HUES64 (cell line): Measurements from ENCODE around the gene MAN2B2. TPM values are rescaled to one million over a fixed set of nuclear protein-coding genes. Genes with fewer than 3 reads are reported as not detected.

Source experiments
- H3K27ac ChIP-seq: 2 replicates; pipeline ENCODE4 v1.7.0; 2013; ENCODE audit warnings: low read depth, low read length, inconsistent platforms
- H3K27me3 ChIP-seq: 2 replicates; pipeline ENCODE4 v1.6.1; 2013; ENCODE audit warnings: mild to moderate bottlenecking, low read length; ENCODE audit not compliant: insufficient read depth
- H3K36me3 ChIP-seq: 2 replicates; pipeline ENCODE4 v1.6.1; 2013; ENCODE audit warnings: mild to moderate bottlenecking, low read length; ENCODE audit not compliant: insufficient read depth
- H3K4me1 ChIP-seq: 2 replicates; pipeline ENCODE4 v1.6.1; 2013; ENCODE audit warnings: mild to moderate bottlenecking, low read length, moderate library complexity; ENCODE audit not compliant: insufficient read depth
- H3K4me3 ChIP-seq: 2 replicates; pipeline ENCODE4 v1.5.1; 2013; ENCODE audit warnings: mild to moderate bottlenecking, low read length, moderate library complexity
- H3K9ac ChIP-seq: 2 replicates; pipeline ENCODE4 v1.6.1; 2013; ENCODE audit warnings: mild to moderate bottlenecking, low read depth, low read length
- H3K9me3 ChIP-seq: 2 replicates; pipeline ENCODE4 v1.6.1; 2013; ENCODE audit warnings: low read depth, low read length; ENCODE audit not compliant: insufficient read depth
- WGBS: fragments of 150-250, 120-280 bp; methylation state at CpG from one replicate; pipeline ENCODE4 v1.1.7; 2013; ENCODE audit warnings: missing lambda C conversion rate; 5-methylcytosine and 5-hydroxymethylcytosine counted together
- polyA plus RNA-seq, 2 experiments: library from polyadenylated mRNA; stranded (reverse); fragments of 50-300 nt; gene quantifications; one replicate each; pipeline ENCODE4 v1.2.3, GENCODE V29; 2013

The MAN2B2 gene
- polyA plus RNA-seq (2013, experiment 1 of 2), result 1.9 TPM
- 3.2 TPM for polyA plus RNA-seq (2013, experiment 2 of 2)

- no peaks in the 10 kb centered on the region for H3K4me1 ChIP-seq
- peaks cover 11% of the 10 kb centered on the region for H3K36me3 ChIP-seq
- under 1% methylated on average over 62 of the region's 62 CpGs for WGBS
- no peaks in the 10 kb centered on the region for H3K9me3 ChIP-seq
- no peak within 1 kb of the TSS for H3K27ac ChIP-seq
- peaks cover 23% of the 10 kb centered on the region for H3K27me3 ChIP-seq
- H3K9ac ChIP-seq, result peak within 1 kb of the TSS; percentile 74
- peak within 1 kb of the TSS; percentile 72 for H3K4me3 ChIP-seq
These were observed at the start of gene MAN2B2 for GRCh38 chr4:6574747-6575502. MAN2B2 (plus strand) TSS chr4:6575189; CDS start chr4:6575211, 22 bp downstream.

- H3K4me1 ChIP-seq, result peaks cover 7% of the 10 kb centered on the region
- no peaks in the 10 kb centered on the region for H3K36me3 ChIP-seq
- no peak overlapping the region for H3K9ac ChIP-seq
- no peaks in the 10 kb centered on the region for H3K27me3 ChIP-seq
- no peak overlapping the region for H3K4me3 ChIP-seq
- H3K27ac ChIP-seq, result no peak overlapping the region
- no peaks in the 10 kb centered on the region for H3K9me3 ChIP-seq
- 91% methylated on average over 9 of the region's 9 CpGs for WGBS
These were observed 49.5 kb upstream of the MAN2B2 start for GRCh38 chr4:6525474-6525873.

- Histone ChIP-seq H3K36me3 (no peaks in the 10 kb centered on the region), H3K9ac (no peak overlapping the region), H3K27me3 (no peaks in the 10 kb centered on the region), H3K4me3 (no peak overlapping the region), H3K27ac (no peak overlapping the region), H3K9me3 (no peaks in the 10 kb centered on the region), H3K4me1 (peaks cover 7% of the 10 kb centered on the region)
- 75% methylated on average over 5 of the region's 5 CpGs for WGBS
These were observed 48.8 kb upstream of the MAN2B2 start for GRCh38 chr4:6526156-6526555.

- Histone ChIP-seq H3K36me3 (no peaks in the 10 kb centered on the region), H3K27me3 (no peaks in the 10 kb centered on the region), H3K27ac (no peak overlapping the region), H3K9ac (no peak overlapping the region), H3K4me1 (peaks cover 7% of the 10 kb centered on the region), H3K9me3 (no peaks in the 10 kb centered on the region), H3K4me3 (no peak overlapping the region)
- 40% methylated on average over 9 of the region's 9 CpGs for WGBS
These were observed 48.3 kb upstream of the MAN2B2 start for GRCh38 chr4:6526671-6527091.

- H3K27ac ChIP-seq, result no peak overlapping the region
- H3K36me3 ChIP-seq, result no peaks in the 10 kb centered on the region
- no peak overlapping the region for H3K9ac ChIP-seq
- 96% methylated on average over 8 of the region's 8 CpGs for WGBS
- H3K27me3 ChIP-seq, result no peaks in the 10 kb centered on the region
- no peak overlapping the region for H3K4me3 ChIP-seq
- H3K9me3 ChIP-seq, result no peaks in the 10 kb centered on the region
- peaks cover 7% of the 10 kb centered on the region for H3K4me1 ChIP-seq
These were observed 47.7 kb upstream of the MAN2B2 start for GRCh38 chr4:6527259-6527658.

- Histone ChIP-seq H3K4me1 (peaks cover 7% of the 10 kb centered on the region), H3K36me3 (no peaks in the 10 kb centered on the region), H3K9me3 (no peaks in the 10 kb centered on the region), H3K9ac (no peak overlapping the region), H3K27me3 (no peaks in the 10 kb centered on the region), H3K27ac (peak overlapping the region; percentile 41), H3K4me3 (no peak overlapping the region)
- WGBS, result 81% methylated on average over 26 of the region's 26 CpGs
These were observed 47.0 kb upstream of the MAN2B2 start for GRCh38 chr4:6527683-6528595.

GRCh38 chr4:6529021-6529420 lies 46.0 kb upstream of the MAN2B2 start:
- Histone ChIP-seq H3K4me3 (no peak overlapping the region), H3K9ac (no peak overlapping the region), H3K27me3 (no peaks in the 10 kb centered on the region), H3K27ac (peak overlapping the region; percentile 43; the same call in 1 of the 2 replicates), H3K4me1 (peaks cover 7% of the 10 kb centered on the region), H3K9me3 (no peaks in the 10 kb centered on the region), H3K36me3 (no peaks in the 10 kb centered on the region)
- 59% methylated on average over 10 of the region's 10 CpGs for WGBS

GRCh38 chr4:6530301-6530700 lies 44.7 kb upstream of the MAN2B2 start:
- Histone ChIP-seq H3K4me1 (peaks cover 7% of the 10 kb centered on the region), H3K27ac (no peak overlapping the region), H3K36me3 (no peaks in the 10 kb centered on the region), H3K9ac (no peak overlapping the region), H3K9me3 (no peaks in the 10 kb centered on the region), H3K4me3 (no peak overlapping the region), H3K27me3 (no peaks in the 10 kb centered on the region)
- 93% methylated on average over 15 of the region's 15 CpGs for WGBS

- Histone ChIP-seq H3K9ac (no peak overlapping the region), H3K9me3 (no peaks in the 10 kb centered on the region), H3K36me3 (no peaks in the 10 kb centered on the region), H3K4me3 (no peak overlapping the region), H3K4me1 (peaks cover 7% of the 10 kb centered on the region), H3K27me3 (no peaks in the 10 kb centered on the region), H3K27ac (no peak overlapping the region)
- WGBS, result 83% methylated on average over 9 of the region's 9 CpGs
These were observed 44.0 kb upstream of the MAN2B2 start for GRCh38 chr4:6530964-6531363.

- Histone ChIP-seq H3K27me3 (no peaks in the 10 kb centered on the region), H3K36me3 (no peaks in the 10 kb centered on the region), H3K4me1 (peaks cover 5% of the 10 kb centered on the region), H3K4me3 (no peak overlapping the region), H3K9me3 (no peaks in the 10 kb centered on the region), H3K27ac (no peak overlapping the region), H3K9ac (no peak overlapping the region)
- WGBS, result 64% methylated on average over 3 of the region's 3 CpGs
These were observed 42.9 kb upstream of the MAN2B2 start for GRCh38 chr4:6532102-6532501.

- no peaks in the 10 kb centered on the region for H3K27me3 ChIP-seq
- H3K27ac ChIP-seq, result no peak overlapping the region
- no peaks in the 10 kb centered on the region for H3K9me3 ChIP-seq
- H3K36me3 ChIP-seq, result no peaks in the 10 kb centered on the region
- H3K4me3 ChIP-seq, result no peak overlapping the region
- H3K4me1 ChIP-seq, result peaks cover 5% of the 10 kb centered on the region
- WGBS, result 77% methylated on average over 9 of the region's 9 CpGs
- no peak overlapping the region for H3K9ac ChIP-seq
These were observed 42.3 kb upstream of the MAN2B2 start for GRCh38 chr4:6532658-6533057.
